Measurements from ENCODE around the gene ZDHHC8.

- TF ChIP-seq CTCF (IDR thresholded peaks at IDR 0.05) (no peak), POLR2A (IDR thresholded peaks at IDR 0.05) (no peak)
These were observed 46.0 kb upstream of the ZDHHC8 start for GRCh38 chr22:20085651-20086050.
